ENCODE results near the gene TNXB.
"Not testable (repeated sequence)": the region's sequence is repeated elsewhere in the genome, so short reads cannot be mapped to it uniquely, and the experiment has no call there.

The TNXB gene

DNA sequence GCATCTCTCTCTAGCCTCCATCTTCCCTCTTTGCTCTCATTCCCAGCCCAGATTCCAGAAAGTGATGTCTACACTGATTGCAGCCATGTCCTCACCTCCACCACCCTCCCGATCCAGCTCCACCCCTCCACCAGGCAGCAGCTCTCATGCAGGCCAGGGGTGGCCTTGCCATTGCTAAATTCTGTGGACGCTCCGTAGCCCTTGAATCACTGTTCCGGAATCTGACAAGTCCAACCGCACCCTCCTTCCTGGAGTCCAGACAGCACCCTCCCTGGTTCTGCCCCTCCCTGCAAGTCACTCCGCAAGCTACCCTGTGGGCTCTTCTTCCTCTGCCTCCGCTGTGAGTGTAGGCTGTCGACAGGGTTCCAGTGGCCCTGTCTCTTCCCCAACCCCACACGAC lies 26.2 kb downstream of the TNXB start:
- no peak for DNase-seq

DNA sequence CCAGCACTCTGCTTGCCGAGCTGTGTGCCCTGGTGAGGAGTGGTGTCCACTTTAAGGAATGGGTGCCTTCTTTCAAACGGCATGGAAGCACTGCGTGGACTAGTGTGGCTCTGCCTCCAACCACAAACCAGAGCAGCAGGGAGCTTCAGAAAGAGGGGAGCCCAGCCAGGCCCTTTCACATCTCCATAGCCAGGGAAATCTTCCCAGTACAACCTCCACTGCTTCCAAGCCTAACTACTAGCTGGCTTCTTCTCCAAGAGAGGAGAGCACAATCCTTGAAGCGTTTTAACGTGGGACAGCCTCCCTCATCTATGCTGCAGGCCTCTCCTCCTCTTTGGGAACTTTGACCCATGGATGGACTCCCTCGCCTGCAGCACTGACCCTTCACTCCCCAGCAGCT lies 26.7 kb downstream of the TNXB start:
- DNase-seq = no peak

DNA sequence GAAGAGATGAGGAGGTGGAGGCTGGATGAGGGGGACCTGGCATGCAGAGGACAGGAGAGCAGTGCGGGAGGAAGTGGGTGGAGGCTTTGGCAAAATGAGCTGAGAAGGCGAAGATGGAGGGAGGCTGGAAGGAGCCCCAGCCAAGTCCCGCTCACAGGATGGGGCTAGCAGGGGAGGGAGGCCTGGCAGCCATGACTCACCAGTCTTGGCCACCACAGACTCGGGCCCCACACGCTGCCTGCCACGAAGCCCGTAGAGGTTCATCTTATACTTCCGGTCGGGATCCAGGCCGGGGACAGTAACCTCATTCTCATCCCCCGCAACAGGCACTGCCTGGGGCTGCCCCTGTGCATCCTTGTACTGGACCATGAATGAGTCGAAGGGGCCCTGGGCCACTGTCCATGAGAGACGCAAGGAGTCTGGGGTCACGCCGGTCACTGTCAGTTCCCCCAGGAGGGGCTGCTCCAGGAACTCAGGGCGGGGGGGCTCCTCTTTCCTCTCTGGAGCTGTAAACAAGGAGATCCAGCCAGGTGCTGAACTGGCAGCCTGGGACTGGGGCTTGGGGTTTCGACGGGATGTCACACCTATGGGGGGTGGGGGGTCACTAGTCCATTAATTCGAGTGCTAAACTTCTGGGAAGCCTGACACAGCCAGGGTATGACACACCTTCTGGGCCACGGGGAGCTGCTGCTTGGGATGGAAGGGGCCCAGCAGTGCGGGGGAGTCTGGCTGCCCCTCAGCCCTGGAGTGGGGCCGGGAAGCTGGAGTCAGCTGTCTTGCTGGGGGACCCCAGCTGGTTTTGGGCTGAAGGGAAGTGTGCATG lies 27.8 kb downstream of the TNXB start:
- DNase-seq = no peak

DNA sequence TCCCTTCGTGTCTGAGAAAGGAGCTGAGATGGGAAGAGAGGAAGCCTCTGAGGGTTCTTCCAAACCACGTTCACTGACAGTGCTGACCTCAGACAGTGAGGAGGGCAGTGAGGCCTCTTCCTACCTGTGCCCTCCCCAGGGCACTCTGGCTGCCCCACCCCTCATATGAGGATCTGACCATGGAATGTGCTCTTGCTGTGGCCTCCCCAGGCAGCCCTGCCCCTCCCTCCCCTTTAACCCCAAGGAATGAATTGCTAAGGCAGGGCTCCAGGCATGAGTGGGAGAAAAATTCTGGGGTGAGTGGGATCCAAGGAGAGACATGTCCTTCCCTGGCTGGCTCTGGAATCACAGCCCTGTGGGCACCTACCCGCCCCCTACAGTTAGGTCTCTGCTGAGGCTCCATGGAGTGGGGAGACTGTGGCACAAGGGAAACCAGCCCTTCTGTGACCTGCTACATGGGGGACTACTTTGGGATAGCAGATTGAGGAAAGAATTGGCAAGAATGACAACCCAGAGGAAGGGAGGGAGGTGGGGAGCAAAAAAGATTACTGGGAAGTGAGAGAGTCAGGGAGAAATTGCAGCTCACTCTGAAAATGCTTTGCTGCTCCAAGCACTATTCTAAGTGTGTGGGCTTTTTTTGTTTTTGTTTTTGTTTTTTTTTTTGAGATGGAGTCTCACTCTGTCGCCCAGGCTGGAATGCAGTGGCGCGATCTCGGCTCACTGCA lies 29.4 kb downstream of the TNXB start:
- DNase-seq = no peak

DNA sequence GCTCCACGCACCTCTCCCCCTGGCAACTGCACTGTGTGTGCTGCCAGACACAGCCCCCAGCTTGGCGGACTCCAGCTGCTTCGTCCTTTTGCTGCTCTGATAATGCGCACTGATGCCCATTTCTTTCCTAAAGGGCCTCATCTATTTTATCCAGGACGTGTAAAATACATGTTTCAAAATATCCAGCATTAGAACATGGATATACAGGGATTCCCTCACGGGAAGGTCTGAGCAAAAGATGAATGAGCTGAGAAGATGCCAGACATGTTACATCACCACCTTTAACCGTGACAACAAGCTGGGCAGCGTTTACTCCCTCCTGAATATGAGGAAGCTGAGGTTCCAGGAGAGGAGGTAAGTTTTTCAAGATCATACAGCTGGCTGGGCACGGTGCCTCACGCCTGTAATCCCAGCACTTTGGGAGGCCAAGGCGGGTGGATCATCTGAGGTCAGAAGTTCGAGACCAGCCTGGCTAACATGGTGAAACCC lies 32.8 kb downstream of the TNXB start:
- no peak for DNase-seq

DNA sequence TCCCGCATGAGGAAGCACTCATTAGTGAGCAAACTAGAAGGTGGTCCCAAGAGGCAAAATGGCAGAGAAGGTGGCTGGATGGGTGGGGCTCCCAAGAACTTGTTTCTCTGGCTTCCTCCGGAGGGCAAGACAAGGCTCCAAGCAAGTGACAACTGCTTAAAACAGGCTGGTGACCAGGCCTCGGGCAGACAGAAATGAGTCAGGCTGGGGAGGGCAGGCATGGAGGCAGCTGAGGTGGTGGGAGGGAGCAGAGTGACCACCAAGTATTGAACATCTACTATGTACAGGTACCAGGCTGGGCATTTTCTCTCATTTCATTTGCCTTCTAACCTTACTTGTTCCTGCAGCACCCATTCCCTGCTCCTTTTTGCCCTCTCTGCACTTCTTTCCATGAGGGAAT lies 33.4 kb downstream of the TNXB start:
- no peak for DNase-seq

DNA sequence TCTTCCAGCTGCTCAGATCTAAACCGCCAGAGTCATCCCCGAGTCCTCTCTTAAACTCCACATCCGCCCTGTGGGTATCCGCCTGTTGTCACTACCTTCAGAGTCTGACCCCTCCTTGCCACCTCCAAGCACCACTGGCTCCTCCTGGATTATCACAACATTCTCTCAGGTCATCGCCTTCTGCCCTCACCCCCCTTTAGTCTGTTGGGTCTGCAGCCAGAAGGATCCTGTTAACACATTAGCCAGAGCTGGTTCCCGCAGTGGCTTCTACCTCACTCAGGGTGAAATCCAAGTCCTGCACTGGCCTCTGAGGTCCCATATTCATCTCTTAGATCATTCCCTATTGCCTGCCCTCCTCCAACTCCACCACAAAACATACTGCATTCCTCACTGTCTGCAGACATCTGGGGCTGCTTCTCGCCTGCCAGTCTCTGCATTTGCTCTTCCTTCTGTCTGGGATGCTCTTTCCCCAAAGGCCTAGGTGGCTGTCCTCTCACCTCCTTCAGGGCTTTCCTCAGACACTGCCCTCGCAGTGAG lies 34.1 kb downstream of the TNXB start:
- DNase-seq = no peak

DNA sequence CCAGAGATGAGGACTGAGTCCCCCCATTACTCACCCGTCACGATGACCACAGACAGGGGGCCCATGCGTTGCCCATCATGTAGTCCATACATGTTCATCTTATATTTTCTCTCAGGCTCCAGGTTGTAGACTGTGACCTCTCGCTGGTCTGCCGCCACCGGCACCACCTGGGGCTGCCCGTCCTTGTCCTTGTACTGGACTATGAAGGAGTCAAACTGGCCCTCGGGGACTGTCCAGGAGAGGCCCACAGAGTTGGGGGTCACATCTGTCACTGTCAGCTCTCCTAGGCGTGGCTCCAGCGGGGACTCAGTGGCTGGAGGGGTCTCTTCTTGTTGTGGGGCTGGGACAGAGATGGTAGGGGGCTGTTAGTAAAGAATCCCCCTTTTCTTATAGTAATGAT lies 35.5 kb downstream of the TNXB start:
- DNase-seq = no peak

DNA sequence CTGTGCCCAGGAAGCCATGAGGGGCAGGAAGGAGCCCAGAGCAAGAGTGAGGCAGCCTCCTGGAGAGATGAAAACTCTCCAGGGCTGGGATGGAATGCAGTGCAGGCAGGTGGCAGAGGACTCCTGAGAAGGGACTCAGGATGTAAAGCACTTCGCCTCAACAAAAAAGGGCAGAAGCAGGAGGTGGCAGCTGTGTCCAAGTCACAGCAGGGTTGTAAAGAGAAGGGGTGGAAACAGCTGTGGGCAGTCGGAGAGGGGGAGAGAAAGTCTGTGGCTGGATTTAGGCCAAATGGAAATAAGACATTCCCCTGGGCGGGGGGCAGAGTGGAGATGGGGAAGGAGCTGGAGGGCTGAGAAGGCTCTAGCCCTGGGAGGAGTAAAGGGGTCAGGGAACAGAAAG lies 36.0 kb downstream of the TNXB start:
- DNase-seq = no peak

DNA sequence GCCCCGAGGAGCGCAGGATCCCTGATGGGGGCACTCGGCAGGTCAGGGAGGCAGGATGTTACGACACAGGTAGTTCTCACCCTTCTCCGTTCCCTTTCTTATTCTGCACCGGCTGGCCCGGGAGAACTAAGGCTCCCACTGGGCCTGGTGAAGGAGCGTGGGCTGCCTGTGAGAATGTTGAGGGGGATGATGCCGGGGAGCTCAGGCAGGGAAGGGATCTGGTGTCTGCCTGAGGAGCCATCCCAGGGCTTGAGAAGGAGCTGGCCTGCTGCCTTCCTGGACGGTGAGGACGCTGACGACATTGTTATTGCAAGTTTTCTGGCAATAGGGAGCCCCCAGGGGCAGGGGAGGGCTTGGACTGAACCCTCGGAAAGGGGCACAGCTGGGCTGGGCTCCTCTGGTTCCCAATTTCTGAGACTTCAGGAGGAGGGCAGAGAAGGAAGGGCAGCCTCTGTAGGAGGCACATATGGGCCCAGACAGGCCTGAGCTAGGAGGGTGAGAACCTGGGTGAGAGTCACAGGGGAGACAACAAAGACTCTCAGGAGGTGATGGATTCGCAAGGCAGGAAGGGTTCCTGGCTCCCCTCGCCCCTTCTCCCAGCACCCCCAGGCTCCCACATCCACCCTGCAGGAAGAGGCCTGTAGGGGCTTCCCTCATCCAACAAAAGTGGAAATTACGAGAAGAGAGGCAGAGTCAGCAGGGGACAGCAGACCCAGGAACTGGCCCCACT lies 38.2 kb downstream of the TNXB start:
- no peak for DNase-seq

DNA sequence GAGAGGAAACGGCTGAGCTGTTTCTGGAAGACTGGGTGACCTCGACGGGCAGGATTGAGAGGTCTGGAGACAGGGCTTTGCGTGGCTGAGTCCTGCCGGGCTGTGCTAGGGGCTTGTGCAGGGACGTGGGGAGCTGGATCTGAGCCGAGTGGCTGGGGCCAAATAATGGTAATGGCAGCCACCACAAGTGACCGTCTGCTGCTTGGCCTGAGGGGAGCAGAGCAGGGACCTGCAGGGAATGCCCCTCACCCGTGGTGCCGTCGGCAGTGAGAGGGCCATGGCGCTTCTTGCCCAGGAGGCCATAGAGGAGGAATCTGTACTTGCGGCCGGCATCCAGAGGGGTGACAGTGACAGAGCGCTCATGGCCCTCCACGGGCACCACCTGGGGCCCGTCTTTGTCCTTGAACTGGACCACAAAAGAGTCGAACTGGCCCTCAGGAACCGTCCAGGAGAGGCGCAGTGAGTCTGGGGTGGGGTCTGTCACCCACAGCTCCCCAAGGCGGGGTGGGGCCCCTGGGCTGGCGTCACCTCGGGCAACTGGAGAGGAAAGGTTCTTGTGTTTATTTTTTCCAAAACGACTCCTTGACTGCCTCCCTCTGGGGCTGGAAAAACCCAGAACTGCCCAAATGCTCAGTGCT lies 39.1 kb downstream of the TNXB start:
- DNase-seq = no peak

DNA sequence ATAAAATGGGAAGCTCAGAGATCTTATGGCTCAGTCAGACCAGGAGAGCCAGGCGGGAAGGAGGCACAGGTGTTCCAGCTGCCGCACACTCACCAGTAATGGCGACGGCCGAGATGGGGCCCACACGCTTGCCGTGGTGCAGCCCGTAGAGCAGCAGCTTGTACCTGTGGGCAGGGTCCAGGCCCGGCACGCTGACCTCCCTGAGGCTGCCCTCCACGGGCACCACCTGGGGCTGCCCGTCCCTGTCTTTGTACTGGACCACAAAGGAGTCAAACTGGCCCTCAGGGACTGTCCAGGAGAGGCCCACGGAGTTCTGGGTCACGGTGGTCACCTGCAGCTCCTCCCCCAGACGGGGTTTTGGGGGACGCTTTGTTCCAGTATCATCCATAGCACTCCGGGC lies 39.7 kb downstream of the TNXB start:
- DNase-seq = no peak

DNA sequence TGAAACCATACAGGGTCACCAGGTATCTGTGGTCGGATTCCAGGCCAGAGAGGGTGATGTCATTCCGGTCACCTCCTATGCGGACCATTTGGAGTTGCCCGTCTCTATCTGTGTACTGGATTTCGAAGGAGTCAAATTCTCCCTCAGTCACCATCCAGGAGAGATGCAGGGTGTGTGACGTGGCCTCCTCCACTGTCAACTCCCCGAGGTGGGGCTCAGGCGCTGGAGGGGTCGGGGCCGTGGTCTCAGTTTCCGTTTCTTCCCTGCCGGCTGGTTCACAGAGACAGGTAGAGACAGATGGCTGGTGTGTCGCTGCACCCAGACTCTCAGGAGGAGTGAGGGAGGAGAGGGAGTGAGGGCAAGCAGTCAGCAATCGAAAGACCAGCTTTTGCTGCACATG lies 40.3 kb downstream of the TNXB start:
- no peak for DNase-seq

DNA sequence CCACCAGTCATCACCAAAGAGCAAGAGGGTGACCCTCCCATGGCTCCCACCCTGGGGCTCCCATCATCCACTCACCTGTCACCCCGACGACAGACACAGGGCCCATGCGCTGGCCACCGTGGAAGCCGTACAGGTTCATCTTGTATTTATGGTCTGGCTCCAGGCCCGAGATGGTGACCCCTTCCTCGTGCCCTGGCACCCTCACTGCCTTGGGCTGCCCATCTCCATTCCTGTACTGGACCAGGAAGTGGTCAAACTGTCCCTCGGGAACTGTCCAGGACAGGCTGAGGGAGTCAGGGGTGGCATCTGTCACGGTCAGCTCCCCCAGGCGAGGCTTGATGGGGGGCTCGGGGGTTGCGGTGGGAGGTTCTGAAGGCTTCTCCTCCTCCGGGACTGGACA lies 40.8 kb downstream of the TNXB start:
- not testable (repeated sequence) for DNase-seq

DNA sequence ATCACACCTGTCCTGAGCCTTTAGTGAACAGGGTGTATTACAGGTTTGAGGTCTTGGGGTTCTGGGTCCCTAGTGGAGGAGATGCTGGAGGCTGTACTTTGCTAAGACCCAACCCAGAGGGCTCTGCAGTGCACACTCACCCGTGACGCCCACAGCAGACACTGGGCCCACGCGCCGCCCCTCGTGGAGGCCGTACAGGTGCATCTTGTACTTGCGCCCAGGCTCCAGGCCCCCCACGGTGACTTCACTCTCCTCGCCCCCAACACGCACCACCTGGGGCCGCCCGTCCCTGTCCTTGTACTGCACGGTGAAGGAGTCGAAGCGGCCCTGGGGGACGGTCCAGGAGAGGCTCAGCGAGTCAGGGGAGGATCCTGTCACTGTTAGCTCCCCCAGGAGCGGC lies 41.6 kb downstream of the TNXB start:
- not testable (repeated sequence) for DNase-seq

DNA sequence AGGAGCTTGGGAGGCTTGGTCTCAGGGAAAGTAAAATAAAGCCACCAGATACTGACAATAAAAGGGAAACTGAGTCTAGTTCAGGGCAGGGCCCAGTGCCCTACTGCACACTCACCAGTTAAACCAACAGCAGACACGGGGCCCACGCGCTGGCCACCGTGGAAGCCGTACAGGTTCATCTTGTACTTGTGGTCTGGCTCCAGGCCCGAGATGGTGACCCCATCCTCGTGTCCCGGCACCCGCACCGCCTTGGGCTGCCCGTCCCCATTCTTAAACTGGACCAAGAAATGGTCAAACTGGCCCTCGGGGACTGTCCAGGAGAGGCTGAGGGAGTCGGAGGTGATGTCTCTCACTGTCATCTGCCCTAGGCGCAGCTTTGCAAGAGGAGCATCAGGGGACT lies 44.4 kb downstream of the TNXB start:
- no peak for DNase-seq

DNA sequence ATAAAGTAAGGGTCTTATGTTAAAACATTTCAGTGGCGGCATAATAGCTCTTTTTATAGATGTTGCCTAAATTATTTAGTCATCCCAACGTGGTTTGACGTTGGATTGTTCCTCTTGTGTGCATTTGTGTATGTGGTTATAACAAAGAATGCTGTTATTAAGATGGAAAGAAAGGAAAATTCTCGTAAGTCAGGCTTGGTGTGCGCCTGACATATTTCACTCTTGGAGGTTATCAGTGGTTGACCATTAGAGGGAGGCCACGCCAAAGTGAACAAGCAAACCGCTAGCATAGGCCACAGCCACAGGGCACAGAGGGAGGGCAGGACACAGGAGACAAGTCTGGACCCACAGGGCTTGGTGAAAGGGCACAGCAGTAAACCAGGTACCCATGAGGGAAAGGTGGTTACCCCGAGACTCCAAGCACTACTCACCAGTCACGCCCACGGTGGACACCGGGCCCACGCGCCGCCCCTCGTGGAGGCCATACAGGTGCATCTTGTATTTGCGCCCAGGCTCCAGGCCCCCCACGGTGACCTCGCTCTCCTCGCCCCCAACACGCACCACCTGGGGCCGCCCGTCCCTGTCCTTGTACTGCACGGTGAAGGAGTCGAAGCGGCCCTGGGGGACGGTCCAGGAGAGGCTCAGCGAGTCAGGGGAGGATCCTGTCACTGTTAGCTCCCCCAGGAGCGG lies 48.0 kb downstream of the TNXB start:
- DNase-seq = no peak

DNA sequence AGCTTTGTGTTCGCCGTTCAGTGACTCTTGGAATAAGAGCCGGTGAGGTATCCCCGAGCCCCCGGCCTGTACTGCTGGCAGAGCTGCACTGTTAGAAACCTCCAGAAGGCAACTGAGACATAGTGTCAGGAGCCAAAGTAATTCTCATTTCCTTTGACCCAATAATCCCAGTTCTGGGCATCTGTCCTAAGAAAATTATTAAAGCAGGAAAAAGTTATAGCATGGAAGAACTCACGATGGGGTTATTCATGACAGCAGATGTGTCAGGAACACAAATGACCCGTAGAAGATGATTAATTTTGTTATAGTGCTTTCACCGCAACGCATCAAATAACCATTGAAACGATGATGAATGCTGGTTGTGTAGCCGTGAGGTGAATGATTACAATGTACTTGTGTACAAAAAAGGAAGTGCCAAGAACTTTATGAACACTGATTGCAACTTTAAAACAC lies 50.6 kb downstream of the TNXB start:
- no peak for DNase-seq

DNA sequence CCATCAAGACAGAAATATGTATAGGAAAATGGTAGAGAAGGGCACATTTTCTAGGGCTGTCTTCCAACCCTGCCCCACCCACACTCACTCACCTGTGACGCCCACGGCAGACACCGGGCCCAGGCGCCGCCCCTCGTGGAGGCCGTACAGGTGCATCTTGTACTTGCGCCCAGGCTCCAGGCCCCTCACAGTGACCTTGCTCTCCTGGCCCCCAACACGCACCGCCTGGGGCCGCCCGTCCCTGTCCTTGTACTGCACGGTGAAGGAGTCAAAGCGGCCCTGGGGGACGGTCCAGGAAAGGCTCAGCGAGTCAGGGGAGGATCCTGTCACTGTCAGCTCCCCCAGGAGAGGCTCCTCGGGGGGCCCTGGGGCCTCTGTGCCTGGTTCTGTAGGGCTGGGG lies 51.2 kb downstream of the TNXB start:
- no peak for DNase-seq

DNA sequence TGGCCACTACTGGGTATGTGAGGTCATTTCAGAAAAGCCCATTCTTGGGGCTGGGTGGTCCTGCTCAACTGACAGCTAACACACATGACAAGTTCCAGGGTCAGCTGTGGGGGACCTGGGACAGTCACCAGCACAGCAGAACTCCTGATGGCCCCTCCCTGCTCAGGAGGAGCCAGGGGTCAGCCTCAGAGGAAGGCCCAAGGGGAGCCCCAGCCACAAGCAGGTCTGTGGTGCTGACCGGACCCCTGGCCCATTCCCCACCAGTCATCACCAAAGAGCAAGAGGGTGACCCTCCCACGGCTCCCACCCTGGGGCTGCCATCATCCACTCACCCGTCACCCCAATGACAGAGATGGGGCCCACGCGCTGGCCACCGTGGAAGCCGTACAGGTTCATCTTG lies 52.9 kb downstream of the TNXB start:
- DNase-seq = no peak

DNA sequence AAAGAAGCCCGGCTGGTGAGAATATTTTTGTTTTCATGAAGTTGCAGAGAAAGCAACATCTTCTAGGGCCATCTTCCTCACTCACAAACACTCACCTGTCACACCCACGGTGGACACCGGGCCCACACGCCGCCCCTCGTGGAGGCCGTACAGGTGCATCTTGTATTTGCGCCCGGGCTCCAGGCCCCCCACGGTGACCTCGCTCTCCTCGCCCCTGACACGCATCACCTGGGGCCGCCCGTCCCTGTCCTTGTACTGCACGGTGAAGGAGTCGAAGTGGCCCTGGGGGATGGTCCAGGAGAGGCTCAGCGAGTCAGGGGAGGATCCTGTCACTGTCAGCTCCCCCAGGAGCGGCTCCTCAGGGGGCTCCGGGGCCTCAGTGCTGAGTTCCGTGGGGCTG lies 53.4 kb downstream of the TNXB start:
- DNase-seq = not testable (repeated sequence)

DNA sequence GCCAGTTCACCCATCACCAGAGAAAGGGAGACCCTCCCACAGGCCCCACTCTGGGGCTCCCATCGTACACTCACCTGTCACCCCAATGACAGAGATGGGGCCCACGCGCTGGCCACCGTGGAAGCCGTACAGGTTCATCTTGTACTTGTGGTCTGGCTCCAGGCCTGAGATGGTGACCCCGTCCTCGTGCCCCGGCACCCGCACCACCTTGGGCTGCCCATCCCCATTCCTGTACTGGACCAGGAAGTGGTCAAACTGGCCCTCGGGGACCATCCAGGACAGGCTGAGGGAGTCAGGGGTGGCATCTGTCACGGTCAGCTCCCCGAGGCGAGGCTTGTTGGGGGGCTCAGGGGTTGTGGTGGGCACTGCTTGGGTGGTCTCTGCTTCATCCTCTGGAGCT lies 55.8 kb downstream of the TNXB start:
- not testable (repeated sequence) for DNase-seq
